Medulla oblongata (tissue), 1 donor: Measurements from ENCODE around the gene TCL1A.
"Not testable (repeated sequence)": the region's sequence is repeated elsewhere in the genome, so short reads cannot be mapped to it uniquely, and the experiment has no call there.

Source experiments
- DNase-seq: peaks from one replicate; pipeline ENCODE4 v3.0.0-alpha.2; 2015; ENCODE audit errors: extremely low spot score

Gene TCL1A

GRCh38 chr14:95677179-95677835 lies 36.6 kb downstream of the TCL1A start:
- no peak for DNase-seq

DNA sequence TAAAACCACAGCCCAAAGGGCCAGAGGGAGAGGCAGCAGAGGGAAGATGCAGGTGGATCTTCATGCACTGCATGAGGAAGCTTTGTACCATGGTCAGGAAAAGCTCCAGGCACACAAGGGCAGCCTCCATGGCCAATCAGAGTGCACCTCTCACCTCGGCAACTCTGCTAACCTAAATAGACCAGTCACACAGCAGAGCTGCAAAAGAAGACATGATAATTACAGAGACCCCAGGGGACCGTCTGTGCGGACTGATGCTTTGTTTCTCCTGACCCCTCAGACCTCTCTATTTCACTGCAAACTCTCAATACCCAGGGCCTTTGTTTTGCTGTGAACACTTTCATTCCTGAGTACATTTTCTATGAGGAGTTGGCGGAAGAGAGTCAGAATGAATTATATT lies 38.4 kb downstream of the TCL1A start:
- no peak for DNase-seq

DNA sequence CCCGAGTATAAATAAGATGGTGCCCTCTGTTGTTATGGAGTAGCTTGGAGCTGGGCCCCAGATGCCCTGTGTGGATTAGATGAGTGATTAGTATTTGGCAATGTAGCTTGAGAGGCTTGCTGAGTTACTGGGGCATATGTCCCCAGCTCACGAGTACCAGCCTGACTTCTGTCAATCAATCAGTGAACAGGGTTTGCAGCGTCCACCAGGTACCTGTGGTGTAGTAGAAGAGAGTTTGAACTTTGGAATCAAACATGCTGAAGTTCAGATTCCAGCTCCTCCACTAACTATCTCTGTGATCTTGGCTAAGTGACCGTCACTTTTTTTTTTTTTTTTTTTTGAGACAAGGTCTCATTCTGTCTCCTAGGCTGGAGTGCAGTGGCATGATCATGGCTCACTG lies 39.3 kb downstream of the TCL1A start:
- no peak for DNase-seq

GRCh38 chr14:95668235-95668772 lies 45.6 kb downstream of the TCL1A start:
- no peak for DNase-seq

DNA sequence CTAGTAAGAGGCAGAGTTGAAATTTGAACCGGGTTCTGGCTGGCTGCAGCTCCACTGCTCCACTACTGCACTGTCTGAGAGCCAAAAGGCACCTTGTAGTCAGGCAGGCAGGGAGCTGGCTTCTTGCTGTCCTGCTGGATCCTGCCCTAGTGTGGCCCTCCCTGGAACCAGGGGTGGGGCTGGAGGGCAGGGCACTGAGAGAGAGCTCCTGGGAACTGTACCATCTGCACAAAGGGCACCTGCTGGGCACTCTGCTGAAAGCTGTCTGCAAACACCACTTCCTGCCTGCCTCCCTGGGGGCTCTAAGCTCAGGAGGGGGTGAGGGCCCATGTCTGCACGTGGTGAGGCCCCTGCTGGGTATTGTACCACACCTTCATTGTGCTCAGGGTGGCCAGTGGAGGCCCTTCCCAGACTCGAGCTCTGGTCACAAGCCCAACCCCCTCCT lies 46.7 kb downstream of the TCL1A start:
- no peak for DNase-seq

DNA sequence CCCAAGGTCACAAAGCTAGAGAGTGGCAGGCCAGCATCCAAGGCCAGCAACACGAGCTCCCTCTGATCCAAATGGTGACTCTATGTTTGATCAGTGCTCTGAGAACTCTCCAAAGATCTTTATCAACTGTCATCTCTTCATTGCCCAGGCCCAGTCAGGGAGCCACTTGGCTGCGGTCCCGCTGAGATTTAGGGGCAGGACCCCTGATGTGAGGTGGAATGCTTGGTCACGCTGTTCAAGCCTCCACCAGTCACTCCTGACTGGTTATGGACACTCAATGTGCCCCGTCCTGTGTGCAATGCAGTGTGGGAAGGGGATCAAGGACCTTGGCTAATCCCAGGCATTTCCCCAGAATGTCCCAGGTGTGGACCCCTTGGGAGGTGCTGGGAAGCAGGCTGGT lies 47.5 kb downstream of the TCL1A start:
- no peak for DNase-seq

DNA sequence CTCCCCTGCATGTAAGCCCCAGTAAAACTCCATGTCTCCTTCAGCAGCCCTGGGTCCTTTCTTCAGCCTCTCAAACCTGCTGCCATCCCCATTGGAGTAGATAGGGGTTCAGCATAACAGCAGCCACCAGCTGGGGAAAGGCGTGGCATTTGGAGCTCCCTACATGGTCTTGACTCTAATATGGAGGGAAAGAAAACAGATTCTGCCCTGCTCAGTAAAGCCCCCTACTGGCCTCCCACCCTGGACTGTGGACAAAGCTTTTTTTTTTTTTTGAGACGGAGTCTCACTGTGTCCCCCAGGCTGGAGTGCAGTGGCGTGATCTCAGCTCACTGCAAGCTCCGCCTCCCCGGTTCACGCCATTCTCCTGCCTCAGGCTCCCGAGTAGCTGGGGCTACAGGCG lies 48.4 kb downstream of the TCL1A start:
- DNase-seq, result not testable (repeated sequence)

- no peak for DNase-seq
These were observed 49.4 kb downstream of the TCL1A start for GRCh38 chr14:95664546-95664945.

DNA sequence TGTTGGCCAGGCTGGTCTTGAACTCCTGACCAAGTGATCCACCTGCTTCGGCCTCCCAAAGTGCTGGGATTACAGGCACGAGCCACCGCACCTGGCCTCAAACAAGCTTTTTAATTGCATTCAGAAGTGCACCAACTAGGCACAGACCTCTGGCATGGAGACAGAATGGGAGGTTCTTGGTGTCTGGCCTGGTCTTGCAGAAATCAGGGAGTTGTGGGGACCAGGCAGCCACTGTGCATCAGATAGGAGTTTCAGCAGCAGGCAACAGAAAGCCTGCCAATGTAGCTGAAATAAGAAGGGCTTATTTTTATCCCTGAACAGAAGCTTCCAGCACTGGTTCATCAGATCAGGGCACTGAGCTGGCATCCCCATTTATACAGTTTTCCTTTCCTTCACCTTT lies 49.9 kb downstream of the TCL1A start:
- peak; percentile 5 for DNase-seq

DNA sequence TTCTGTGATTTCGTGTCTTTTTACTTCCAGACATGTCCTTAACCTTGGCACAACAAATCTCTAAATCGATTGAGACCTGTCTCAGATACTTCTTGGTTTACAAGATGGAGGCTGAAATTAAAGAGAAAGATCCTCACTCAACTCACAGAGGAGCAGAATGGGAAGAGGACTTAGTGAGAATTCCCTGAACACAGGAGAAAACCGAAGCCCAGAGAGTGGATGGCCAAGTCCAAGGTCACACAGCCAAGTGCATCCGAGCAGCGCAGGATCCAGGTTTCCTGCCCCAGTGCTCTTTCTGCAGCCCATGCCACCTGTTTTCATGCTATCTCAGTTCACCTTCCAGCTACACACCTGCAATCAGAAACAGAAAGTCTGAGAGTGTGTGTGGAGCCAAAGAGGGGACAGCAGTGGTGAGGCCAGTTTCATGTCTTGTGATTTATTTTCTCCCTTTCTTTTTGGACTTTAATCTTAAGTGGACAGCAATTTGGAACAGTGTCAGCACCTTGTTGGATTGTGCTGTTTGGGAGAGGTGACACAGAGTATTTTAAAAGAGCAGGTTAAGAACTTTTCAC lies 50.6 kb downstream of the TCL1A start:
- DNase-seq, result no peak

DNA sequence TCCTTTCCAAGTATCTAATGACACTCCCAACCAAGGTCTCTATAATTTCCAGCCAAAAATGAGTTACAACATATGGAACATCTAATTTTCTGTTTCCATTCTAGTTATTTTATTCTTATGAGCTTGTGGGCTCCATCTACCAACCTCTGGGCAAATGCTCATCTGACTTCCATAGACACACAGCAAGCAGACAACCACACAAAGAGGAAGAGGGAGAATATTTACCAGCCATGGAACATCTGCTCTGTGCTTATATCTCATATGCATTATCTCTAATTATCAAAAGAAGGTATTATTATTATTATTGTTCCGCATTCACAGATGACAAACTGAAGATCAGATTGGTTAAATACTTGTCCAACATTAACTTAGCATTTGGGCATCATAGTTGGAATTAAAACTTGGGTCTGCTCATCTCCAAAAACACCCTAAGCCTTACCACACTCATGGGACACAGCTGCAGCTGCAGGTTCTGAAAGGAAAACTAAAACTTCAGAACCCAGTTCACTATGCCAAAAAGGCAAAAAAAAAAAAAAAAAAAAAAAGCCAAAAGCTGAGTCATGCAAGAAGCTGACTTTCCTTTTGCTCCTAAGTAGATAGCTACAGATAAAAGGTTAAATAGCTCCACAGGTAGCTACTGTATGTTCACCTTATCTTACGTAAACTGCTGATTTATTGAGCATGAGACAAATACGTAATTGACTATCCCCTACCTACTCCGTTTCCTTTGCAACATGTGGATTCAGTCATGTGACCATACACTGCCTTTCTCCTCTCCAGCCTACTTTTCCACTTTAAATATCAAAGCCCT lies 51.3 kb downstream of the TCL1A start:
- DNase-seq, result no peak

GRCh38 chr14:95660651-95661515 lies 53.0 kb downstream of the TCL1A start:
- no peak for DNase-seq

GRCh38 chr14:95659990-95660385 lies 53.9 kb downstream of the TCL1A start:
- DNase-seq, result no peak
